Measurements from ENCODE around the gene C5orf46.

The C5orf46 gene

GRCh38 chr5:147920420-147921030 lies 14.2 kb upstream of the C5orf46 start:
- Histone ChIP-seq H3K9ac (ENCODE audit: low read length) (no peak overlapping the region), H2AFZ (ENCODE audit: low read length) (no peak overlapping the region), H3K4me2 (ENCODE audit: low read depth, low read length) (no peak overlapping the region)

GRCh38 chr5:147918899-147919298 lies 12.6 kb upstream of the C5orf46 start:
- no peaks in the 10 kb centered on the region for H3K4me1 ChIP-seq (ENCODE audit: low read length)
- no peak overlapping the region for H3K4me2 ChIP-seq (ENCODE audit: low read depth, low read length)
- no peak overlapping the region for H3K9ac ChIP-seq (ENCODE audit: low read length)
- H3K79me2 ChIP-seq (ENCODE audit: low read length): no peaks in the 10 kb centered on the region
- H3K36me3 ChIP-seq (replicated peaks; ENCODE audit: insufficient read depth, low read length): no peaks in the 10 kb centered on the region
- no peak for DNase-seq
- no peaks in the 10 kb centered on the region for H3F3A ChIP-seq (ENCODE audit: insufficient read depth, low read length)
- no peak overlapping the region for H2AFZ ChIP-seq (ENCODE audit: low read length)
- H3K9me3 ChIP-seq (replicated peaks; ENCODE audit: insufficient read depth, low read length): no peaks in the 10 kb centered on the region
- no peaks in the 10 kb centered on the region for H3K27me3 ChIP-seq (replicated peaks; ENCODE audit: insufficient read depth, low read length)
- no peak for TF ChIP-seq EZH2 (optimal IDR thresholded peaks at IDR 0.05; ENCODE audit: low read depth, low read length)
- no peak for TF ChIP-seq CTCF (IDR thresholded peaks at IDR 0.05; ENCODE audit: low read length)
- no peak for TF ChIP-seq EZH2phosphoT487 (IDR thresholded peaks at IDR 0.05; ENCODE audit: low read length)
- no peaks in the 10 kb centered on the region for H4K20me1 ChIP-seq (ENCODE audit: insufficient read depth, low read length)
- H3K4me3 ChIP-seq (ENCODE audit: low read length): no peak overlapping the region
- H3K9me2 ChIP-seq (replicated peaks; ENCODE audit: insufficient read depth, low read length): no peaks in the 10 kb centered on the region
- no peak overlapping the region for H3K27ac ChIP-seq (ENCODE audit: low read length)

More at GRCh38 chr5:147920420-147921030, 14.2 kb upstream of the C5orf46 start:
- Histone ChIP-seq H3K27me3 (replicated peaks; ENCODE audit: insufficient read depth, low read length) (no peaks in the 10 kb centered on the region), H3K79me2 (ENCODE audit: low read length) (no peaks in the 10 kb centered on the region), H3K4me1 (ENCODE audit: low read length) (no peaks in the 10 kb centered on the region), H3K27ac (ENCODE audit: low read length) (no peak overlapping the region), H3K9me2 (replicated peaks; ENCODE audit: insufficient read depth, low read length) (no peaks in the 10 kb centered on the region), H4K20me1 (ENCODE audit: insufficient read depth, low read length) (no peaks in the 10 kb centered on the region), H3F3A (ENCODE audit: insufficient read depth, low read length) (no peaks in the 10 kb centered on the region), H3K9me3 (replicated peaks; ENCODE audit: insufficient read depth, low read length) (no peaks in the 10 kb centered on the region), H3K4me3 (ENCODE audit: low read length) (no peak overlapping the region), H3K36me3 (replicated peaks; ENCODE audit: insufficient read depth, low read length) (no peaks in the 10 kb centered on the region)
- no peak for DNase-seq
- TF ChIP-seq EZH2 (optimal IDR thresholded peaks at IDR 0.05; ENCODE audit: low read depth, low read length): no peak
- no peak for TF ChIP-seq EZH2phosphoT487 (IDR thresholded peaks at IDR 0.05; ENCODE audit: low read length)
- no peak for TF ChIP-seq CTCF (IDR thresholded peaks at IDR 0.05; ENCODE audit: low read length)

GRCh38 chr5:147918101-147918685 lies 11.9 kb upstream of the C5orf46 start:
- TF ChIP-seq CTCF (IDR thresholded peaks at IDR 0.05; ENCODE audit: low read length) (no peak), EZH2 (optimal IDR thresholded peaks at IDR 0.05; ENCODE audit: low read depth, low read length) (no peak), EZH2phosphoT487 (IDR thresholded peaks at IDR 0.05; ENCODE audit: low read length) (no peak)
- Histone ChIP-seq H3F3A (ENCODE audit: insufficient read depth, low read length) (no peaks in the 10 kb centered on the region), H3K4me2 (ENCODE audit: low read depth, low read length) (no peak overlapping the region)

More at GRCh38 chr5:147918101-147918685, 11.9 kb upstream of the C5orf46 start:
- no peaks in the 10 kb centered on the region for H3K79me2 ChIP-seq (ENCODE audit: low read length)
- no peak for DNase-seq
- no peaks in the 10 kb centered on the region for H3K9me3 ChIP-seq (replicated peaks; ENCODE audit: insufficient read depth, low read length)
- no peak overlapping the region for H3K9ac ChIP-seq (ENCODE audit: low read length)
- H4K20me1 ChIP-seq (ENCODE audit: insufficient read depth, low read length): no peaks in the 10 kb centered on the region
- no peaks in the 10 kb centered on the region for H3K9me2 ChIP-seq (replicated peaks; ENCODE audit: insufficient read depth, low read length)
- no peak overlapping the region for H3K27ac ChIP-seq (ENCODE audit: low read length)
- H2AFZ ChIP-seq (ENCODE audit: low read length): no peak overlapping the region
- no peak overlapping the region for H3K4me3 ChIP-seq (ENCODE audit: low read length)
- H3K36me3 ChIP-seq (replicated peaks; ENCODE audit: insufficient read depth, low read length): no peaks in the 10 kb centered on the region
- no peaks in the 10 kb centered on the region for H3K4me1 ChIP-seq (ENCODE audit: low read length)
- H3K27me3 ChIP-seq (replicated peaks; ENCODE audit: insufficient read depth, low read length): no peaks in the 10 kb centered on the region

Measured in MM.1S (cell line).